H1 (cell line): ENCODE results near the gene CHD5. TPM values are rescaled to one million over a fixed set of nuclear protein-coding genes. Genes with fewer than 3 reads are reported as not detected.
A peak's percentile ranks its signal among the peaks of the same experiment; 100 is the strongest.

Source experiments
- CTCF ChIA-PET: fragments of 300-600 bp; sonication (Branson Sonifier 250); formaldehyde crosslinking; loops from one replicate; lab custom pipeline; 2021; ENCODE audit not compliant: partially characterized antibody; lab: Charles Lee
- POLR2A ChIA-PET: fragments of 300-600 bp; sonication (Branson Sonifier 250); formaldehyde crosslinking; loops from one replicate; lab custom pipeline; 2021; ENCODE audit warnings: inconsistent platforms; ENCODE audit not compliant: partially characterized antibody; lab: Charles Lee
- DNase-seq, 2 experiments: peaks; one replicate each; pipeline versions ENCODE4 v3.0.0 to v3.0.0-alpha.2; 2010 to 2022; ENCODE audit warnings: low spot score in 2 of 2, low read depth in 1 of 2, mixed read lengths in 1 of 2
- FAIRE-seq: peaks from 2 replicates; lab custom pipeline; 2011; peaks lifted over from hg19 to GRCh38; lab: Jason Lieb, UNC
- H2AFZ ChIP-seq: 2 replicates; pipeline ENCODE4 v1.8.1; 2012; ENCODE audit warnings: low read length, inconsistent platforms
- H2AK5ac ChIP-seq: 2 replicates; pipeline ENCODE4 v1.6.1; 2013; ENCODE audit warnings: low read depth, low read length
- H2BK120ac ChIP-seq: replicated peaks from 2 replicates; pipeline ENCODE3; 2013; ENCODE audit warnings: low read depth, low read length, inconsistent platforms
- H2BK12ac ChIP-seq: 2 replicates; pipeline ENCODE4 v1.6.1; 2013; ENCODE audit warnings: low read depth, low read length
- H2BK15ac ChIP-seq: 2 replicates; pipeline ENCODE4 v1.6.1; 2013; ENCODE audit warnings: low read length
- H2BK20ac ChIP-seq: 2 replicates; pipeline ENCODE4 v1.6.1; 2013; ENCODE audit warnings: low read length
- H2BK5ac ChIP-seq: 2 replicates; pipeline ENCODE4 v1.6.1; 2013; ENCODE audit warnings: low read depth, low read length
- H3K14ac ChIP-seq: 2 replicates; pipeline ENCODE4 v1.6.1; 2013; ENCODE audit warnings: inconsistent platforms; ENCODE audit not compliant: insufficient read length
- H3K18ac ChIP-seq: 2 replicates; pipeline ENCODE4 v1.6.1; 2013; ENCODE audit warnings: low read length; ENCODE audit errors: extremely low read depth
- H3K23ac ChIP-seq: 2 replicates; pipeline ENCODE4 v1.6.1; 2013; ENCODE audit warnings: inconsistent platforms; ENCODE audit not compliant: insufficient read length
- H3K23me2 ChIP-seq: 2 replicates; pipeline ENCODE4 v1.6.1; 2013; ENCODE audit warnings: low read depth, low read length
- H3K27ac ChIP-seq: 2 replicates; pipeline ENCODE4 v1.6.1; 2011; ENCODE audit warnings: low read depth, low read length, inconsistent platforms
- H3K27me3 ChIP-seq, 4 experiments: replicated peaks in 1 of 4; 1 replicate in 1 of 4; 2 replicates in 3 of 4; pipeline versions ENCODE4 v1.6.1 to v1.8.1; 2011 to 2013; ENCODE audit warnings: low read length in 3 of 4, mild to moderate bottlenecking in 3 of 4, inconsistent platforms in 2 of 4, mixed read lengths in 2 of 4, moderate library complexity in 1 of 4; ENCODE audit not compliant: control insufficient read depth in 3 of 4, insufficient read depth in 3 of 4; ENCODE audit errors: extremely low read depth in 1 of 4
- H3K36me3 ChIP-seq, 4 experiments: 2 replicates each; pipeline versions ENCODE4 v1.6.1 to v1.8.1; 2011 to 2013; ENCODE audit warnings: mild to moderate bottlenecking in 4 of 4, low read length in 3 of 4, moderate library complexity in 2 of 4, control low read depth in 1 of 4, inconsistent platforms in 1 of 4; ENCODE audit not compliant: insufficient read depth in 4 of 4, control insufficient read depth in 2 of 4
- H3K4ac ChIP-seq: replicated peaks from 2 replicates; pipeline ENCODE3; 2013; ENCODE audit warnings: low read length, low read depth, mixed read lengths, inconsistent platforms; ENCODE audit not compliant: insufficient read length
- H3K4me1 ChIP-seq, 4 experiments: replicated peaks in 1 of 4; 1 replicate in 1 of 4; 2 replicates in 3 of 4; pipeline versions ENCODE4 v1.6.1 to v1.8.1; 2011 to 2013; ENCODE audit warnings: low read length in 3 of 4, inconsistent platforms in 2 of 4, mixed read lengths in 1 of 4; ENCODE audit not compliant: insufficient read depth in 4 of 4, control insufficient read depth in 3 of 4
- H3K4me2 ChIP-seq, 2 experiments: 2 replicates each; pipeline versions ENCODE4 v1.6.1 to v1.8.1; 2011 to 2013; ENCODE audit warnings: low read depth in 2 of 2, low read length in 2 of 2, control low read depth in 1 of 2, inconsistent platforms in 1 of 2, mild to moderate bottlenecking in 1 of 2; ENCODE audit not compliant: insufficient read depth in 1 of 2
- H3K4me3 ChIP-seq, 4 experiments: fragments of 200-600, 300-600 bp in 1 of 4; sonication (generic), shearing (Covaris generic), sonication (Bioruptor Twin) in 1 of 4; 2 replicates each; pipeline versions ENCODE4 v1.5.1 to v1.8.1; 2011 to 2016; ENCODE audit warnings: low read length in 4 of 4, low read depth in 3 of 4, control low read depth in 2 of 4, inconsistent platforms in 2 of 4, mild to moderate bottlenecking in 2 of 4, mixed read lengths in 1 of 4, moderate library complexity in 1 of 4; ENCODE audit not compliant: insufficient read depth in 2 of 4; ENCODE audit errors: extremely low read depth in 1 of 4
- H3K56ac ChIP-seq: replicated peaks from 2 replicates; pipeline ENCODE3; 2013; ENCODE audit warnings: low read depth, mild to moderate bottlenecking, mixed read lengths, low read length, inconsistent platforms; ENCODE audit not compliant: insufficient read length
- H3K79me1 ChIP-seq: 2 replicates; pipeline ENCODE4 v1.6.1; 2013; ENCODE audit warnings: low read depth, low read length, control low read depth
- H3K79me2 ChIP-seq, 2 experiments: 2 replicates each; pipeline versions ENCODE4 v1.6.1 to v1.8.1; 2012 to 2013; ENCODE audit warnings: low read length in 2 of 2, mild to moderate bottlenecking in 2 of 2, inconsistent platforms in 1 of 2; ENCODE audit not compliant: insufficient read depth in 2 of 2, control insufficient read depth in 1 of 2
- H3K9ac ChIP-seq, 4 experiments: replicated peaks in 1 of 4; 1 replicate in 1 of 4; 2 replicates in 3 of 4; pipeline versions ENCODE4 v1.6.1 to v1.8.1; 2011 to 2013; ENCODE audit warnings: low read depth in 3 of 4, low read length in 3 of 4, control low read depth in 2 of 4, mild to moderate bottlenecking in 2 of 4, moderate library complexity in 2 of 4, inconsistent platforms in 1 of 4; ENCODE audit errors: extremely low read depth in 1 of 4
- H3K9me3 ChIP-seq, 2 experiments: 2 replicates each; pipeline versions ENCODE4 v1.6.1 to v1.8.1; 2012 to 2013; ENCODE audit warnings: mild to moderate bottlenecking in 2 of 2, moderate library complexity in 2 of 2, control low read depth in 1 of 2, inconsistent platforms in 1 of 2, low read depth in 1 of 2, low read length in 1 of 2, mixed read lengths in 1 of 2; ENCODE audit not compliant: insufficient read depth in 2 of 2
- H4K20me1 ChIP-seq, 2 experiments: replicated peaks in 1 of 2; 2 replicates each; pipeline versions ENCODE3 to v1.8.1; 2011 to 2013; ENCODE audit warnings: inconsistent platforms in 2 of 2, low read length in 2 of 2, mild to moderate bottlenecking in 1 of 2; ENCODE audit not compliant: insufficient read depth in 2 of 2, control insufficient read depth in 1 of 2
- H4K5ac ChIP-seq: 2 replicates; pipeline ENCODE4 v1.6.1; 2013; ENCODE audit warnings: low read length, low read depth, mixed read lengths, inconsistent platforms; ENCODE audit not compliant: insufficient read length
- H4K8ac ChIP-seq: 2 replicates; pipeline ENCODE4 v1.8.0; 2013; ENCODE audit warnings: mild to moderate bottlenecking, moderate library complexity, low read length, inconsistent platforms; ENCODE audit not compliant: insufficient read depth; ENCODE audit errors: extremely low read depth
- H4K91ac ChIP-seq: replicated peaks from 2 replicates; pipeline ENCODE3; 2013; ENCODE audit warnings: low read length, mixed read lengths, inconsistent platforms; ENCODE audit not compliant: insufficient read length
- CBX5 ChIP-seq: fragments of 300-800, 300-1000 bp; sonication (generic); IDR thresholded peaks from 2 replicates; pipeline ENCODE4 v1.7.1; 2016; ENCODE audit warnings: antibody characterized with exemption, low read length, low read depth
- CBX8 ChIP-seq: fragments of 300-800, 300-1000 bp; sonication (generic); IDR thresholded peaks from 2 replicates; pipeline ENCODE4 v1.7.1; 2016; ENCODE audit warnings: low read depth, low read length, borderline replicate concordance
- CREB1 ChIP-seq: IDR thresholded peaks from 2 replicates; pipeline ENCODE4 v1.6.1; 2012; ENCODE audit warnings: inconsistent platforms
- EGR1 ChIP-seq: IDR thresholded peaks from 2 replicates; pipeline ENCODE4 v1.6.1; 2011; ENCODE audit warnings: low read depth, low read length, borderline replicate concordance
- GABPA ChIP-seq: IDR thresholded peaks from 2 replicates; pipeline ENCODE4 v1.6.1; 2011; ENCODE audit warnings: mild to moderate bottlenecking, low read length, moderate library complexity, borderline replicate concordance; ENCODE audit not compliant: insufficient read depth
- JUN ChIP-seq: IDR thresholded peaks from 2 replicates; pipeline ENCODE4 v1.6.1; 2011; ENCODE audit warnings: low read depth, mild to moderate bottlenecking, improper control_type of control experiment, low read length
- KDM1A ChIP-seq: fragments of 200-600, 300-600 bp; sonication (generic); IDR thresholded peaks from 2 replicates; pipeline ENCODE4 v1.7.1; 2016; ENCODE audit warnings: mild to moderate bottlenecking, low read length, borderline replicate concordance
- RXRA ChIP-seq: IDR thresholded peaks from 2 replicates; pipeline ENCODE4 v1.6.1; 2011; ENCODE audit warnings: low read depth, mild to moderate bottlenecking, low read length, moderate library complexity; ENCODE audit not compliant: insufficient read depth
- SP1 ChIP-seq: IDR thresholded peaks from 2 replicates; pipeline ENCODE4 v1.6.1; 2011; ENCODE audit warnings: low read depth, low read length
- SUZ12 ChIP-seq: fragments of 200-600 bp; sonication (generic); IDR thresholded peaks from 2 replicates; pipeline ENCODE4 v1.6.1; 2012; ENCODE audit warnings: mild to moderate bottlenecking, inconsistent platforms, low read length, moderate library complexity, mixed read lengths
- USF2 ChIP-seq: IDR thresholded peaks from 2 replicates; pipeline ENCODE4 v1.6.1; 2011; ENCODE audit warnings: low read length, improper control_type of control experiment
- WGBS, 2 experiments: shearing (Covaris generic) in 1 of 2; methylation state at CpG; one replicate each; pipeline versions ENCODE4 v1.1.6 to v1.1.7; 2013 to 2015; ENCODE audit warnings: low lambda C conversion rate in 2 of 2, mixed read lengths in 2 of 2, inconsistent platforms in 1 of 2, low coverage in 1 of 2, missing lambda C conversion rate in 1 of 2; ENCODE audit not compliant: insufficient replicate concordance in 2 of 2, insufficient coverage in 1 of 2, insufficient read length in 1 of 2; ENCODE audit errors: extremely low coverage in 1 of 2, missing lambda C conversion rate in 1 of 2; 5-methylcytosine and 5-hydroxymethylcytosine counted together
- polyA plus RNA-seq, 7 experiments: library from polyadenylated mRNA; depleted of rRNA in 3 of 7; stranded (reverse) in 5 of 7; unstranded in 2 of 7; fragments of >200 nt in 5 of 7; fragments of 200-250 nt in 2 of 7; gene quantifications; 1 replicate in 5 of 7; 2 replicates in 1 of 7; 4 replicates in 1 of 7; pipeline versions ENCODE4 v1.2.1 to v1.2.3, GENCODE V29; 2011 to 2013; ENCODE audit warnings: missing spikeins in 2 of 7, mixed read lengths in 2 of 7
- total RNA-seq: library from RNA; stranded (reverse); fragmentation: NEBNext Ultra II Directional; extraction: Animal tissue kit (Norgen Biotek cat#: 25700); gene quantifications from 2 replicates; pipeline ENCODE4 v1.2.1, GENCODE V29; 2021

CHD5 gene
- total and polyA plus RNA-seq, 2 of the 8 experiments (the other 6 are each of a cell fraction or from before 2014, with no cell fraction given): 0.42 to 1.8 TPM

- H3K9ac ChIP-seq: peak overlapping the region; percentile 94 to 99 (median 96)
- POLR2A ChIA-PET: interaction anchor here (0.5 to 4.9 kb wide), 16 partner anchors 9 to 403 kb away, joined by 3 to 65 read pairs (median 4); partner anchors contain the start of genes ICMT, KLHL21 and RNF207
- H3K4me1 ChIP-seq: peaks cover 6 to 13% (median 8%) of the 10 kb centered on the region in 4 experiments; a peak in 6 of 7 replicates
- peak overlapping the region; percentile 81 to 97 for H3K4me2 ChIP-seq
- H2AFZ ChIP-seq: no peak overlapping the region
- H3K14ac ChIP-seq: no peak overlapping the region
- no peak overlapping the region for H2BK20ac ChIP-seq
- H3K18ac ChIP-seq: peak overlapping the region; percentile 75; the same call in 1 of the 2 replicates
- H2BK5ac ChIP-seq: peak overlapping the region; percentile 91; the same call in 1 of the 2 replicates
- H3K27ac ChIP-seq: peak overlapping the region; percentile 95
- peaks cover 14 to 42% (median 30%) of the 10 kb centered on the region in 4 experiments for H3K36me3 ChIP-seq
- H2BK12ac ChIP-seq: peak overlapping the region; percentile 5; the same call in 1 of the 2 replicates
- H4K5ac ChIP-seq: peak overlapping the region; percentile 25
- peaks cover 5 to 8% of the 10 kb centered on the region in 2 experiments for H4K20me1 ChIP-seq
- peak overlapping the region; percentile 82 for H4K91ac ChIP-seq
- H3K27me3 ChIP-seq: no peaks in the 10 kb centered on the region
- H2BK15ac ChIP-seq: no peak overlapping the region
- no peaks in the 10 kb centered on the region for H3K9me3 ChIP-seq
- no peak overlapping the region for H2BK120ac ChIP-seq
- peak overlapping the region; percentile 99 for H3K4ac ChIP-seq
- H3K4me3 ChIP-seq: peak overlapping the region; percentile 69 to 98 (median 86)
- no peaks in the 10 kb centered on the region; the same call in 1 of the 2 replicates for H3K79me1 ChIP-seq
- 0 out of 2 replicates have a peak overlapping the region, but pooled peaks have one; percentile 32 for H2AK5ac ChIP-seq
- CTCF ChIA-PET: interaction anchor here (0.7 to 17.1 kb wide), 5 partner anchors 9 to 90 kb away, joined by 3 to 353 read pairs (median 3); partner anchors contain the start of genes HES3 and ICMT
- H3K56ac ChIP-seq: peak overlapping the region; percentile 1
- peak overlapping the region; percentile 93; the same call in 1 of the 2 replicates for H4K8ac ChIP-seq
- peaks cover 10% of the 10 kb centered on the region for H3K23me2 ChIP-seq
- H3K79me2 ChIP-seq: peaks cover 29 to 60% of the 10 kb centered on the region in 2 experiments
- FAIRE-seq (no peak), DNase-seq (no peak)
- WGBS, 2 experiments: 2% methylated on average over 31 of the region's 31 CpGs; no CpG with 5 or more reads in 1 of the 2 experiments
- no peak overlapping the region for H3K23ac ChIP-seq
- no peak for TF ChIP-seq CBX8
- no peak for TF ChIP-seq SP1
- no peak for TF ChIP-seq USF2
- TF ChIP-seq CREB1: no peak
- no peak for TF ChIP-seq JUN
- no peak for TF ChIP-seq GABPA
- no peak for TF ChIP-seq EGR1
- no peak for TF ChIP-seq KDM1A
- TF ChIP-seq SUZ12: no peak
- no peak for TF ChIP-seq RXRA
- no peak for TF ChIP-seq CBX5
Observed at GRCh38 chr1:6198646-6199297, 18.7 kb upstream of the CHD5 start.
